Erythroblast (primary cell): ENCODE results near the gene FYB1.

Source experiments
- GATA1 ChIP-seq: IDR thresholded peaks from 2 replicates; pipeline ENCODE4 v1.6.1; 2011; ENCODE audit warnings: low read depth, mild to moderate bottlenecking, control low read depth, low read length, moderate library complexity
- POLR2A ChIP-seq: IDR thresholded peaks from 2 replicates; pipeline ENCODE4 v1.6.1; 2011; ENCODE audit warnings: mild to moderate bottlenecking, low read length

- no peak for TF ChIP-seq POLR2A
- TF ChIP-seq GATA1 = no peak
Observed at GRCh38 chr5:39080168-39080567, 139.2 kb downstream of the FYB1 start.
